ENCODE data around the gene MYH14.

The MYH14 gene

DNA sequence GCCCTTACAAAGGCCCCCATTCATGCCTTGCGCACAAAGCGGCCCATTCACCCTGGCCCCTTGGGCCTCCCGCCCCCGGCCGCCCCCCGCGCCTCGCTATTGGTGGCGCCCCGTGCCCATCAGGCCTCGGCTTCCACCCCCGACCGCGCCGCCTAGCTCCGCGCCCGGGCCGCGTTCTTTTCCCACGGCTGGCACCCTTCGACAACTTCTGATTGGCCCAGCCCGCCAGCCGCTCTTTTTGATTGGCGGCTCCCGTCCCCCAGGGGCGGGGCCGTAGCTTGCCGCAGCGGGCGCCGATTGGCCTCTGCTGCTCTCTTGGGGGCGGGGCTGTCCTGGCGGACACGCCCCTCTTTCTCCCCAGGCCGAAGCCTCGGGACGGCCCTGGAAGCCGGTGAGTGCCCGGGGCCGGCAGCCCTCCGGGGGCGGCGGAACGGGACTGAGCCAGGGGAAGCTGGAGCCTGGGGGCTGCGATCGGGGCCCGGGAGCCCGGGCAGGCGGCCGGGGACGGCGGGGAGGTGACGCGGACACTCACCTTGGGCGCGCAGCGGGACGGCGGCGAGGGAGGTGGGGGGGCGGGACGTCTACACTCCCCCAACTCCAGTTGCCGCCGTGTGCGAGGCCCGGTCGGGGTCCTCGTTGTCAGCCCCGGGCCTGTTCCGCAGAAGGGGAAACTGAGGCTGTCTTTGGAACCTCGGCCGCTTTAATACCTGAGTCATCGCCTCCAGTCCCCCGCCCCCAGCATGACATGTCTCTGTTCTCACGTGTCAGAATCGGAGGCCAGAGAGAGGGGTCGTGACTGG is at the start of gene MYH14:
Gene MYH14 (plus strand): TSS at position 342 of the 800 bp plus-strand sequence. CDS start 6,744 bp downstream, outside the sequence.
- peak; percentile 37 for DNase-seq

DNA sequence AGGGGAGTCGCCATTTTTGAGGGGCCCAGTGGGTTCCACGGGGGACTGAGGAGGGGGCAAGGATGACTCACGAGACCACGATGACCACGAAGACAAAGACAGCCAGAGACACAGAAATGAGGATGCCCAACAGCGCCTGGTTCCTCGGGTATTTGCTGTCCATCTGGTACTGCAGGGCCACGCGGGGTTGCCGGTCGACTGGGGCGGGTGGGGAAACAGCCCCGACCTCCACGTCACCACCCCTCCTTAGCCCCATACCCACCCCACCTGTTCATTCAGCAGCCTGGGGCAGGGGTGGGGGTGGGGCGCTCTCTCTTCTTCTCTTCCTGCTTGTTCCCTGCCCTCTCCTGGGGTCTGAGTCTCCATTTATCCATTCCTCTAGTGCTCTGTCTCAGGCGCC is 48.9 kb upstream of the MYH14 start:
- no peak for DNase-seq

- no peak for DNase-seq
These were observed 47.8 kb upstream of the MYH14 start for GRCh38 chr19:50155520-50156109.

DNA sequence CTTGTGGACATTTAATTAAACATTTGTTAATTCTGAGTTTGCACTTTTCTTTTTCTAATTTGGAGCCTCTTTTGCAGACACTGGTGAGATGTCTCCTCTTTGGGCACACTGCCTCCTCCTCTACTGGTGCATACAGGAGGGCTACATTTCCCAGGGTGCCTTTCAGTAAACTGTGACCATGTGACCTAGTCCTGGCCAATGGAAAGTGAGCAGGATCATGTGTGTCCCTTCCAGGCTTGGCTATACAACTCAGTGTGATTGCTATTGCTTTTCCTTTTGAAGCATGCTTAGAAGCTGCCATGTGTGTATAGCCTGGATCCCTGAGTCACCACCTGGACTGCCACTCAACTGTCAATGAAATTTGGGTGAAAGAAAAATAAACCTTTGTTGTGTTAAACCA is 44.8 kb upstream of the MYH14 start:
- DNase-seq: no peak

DNA sequence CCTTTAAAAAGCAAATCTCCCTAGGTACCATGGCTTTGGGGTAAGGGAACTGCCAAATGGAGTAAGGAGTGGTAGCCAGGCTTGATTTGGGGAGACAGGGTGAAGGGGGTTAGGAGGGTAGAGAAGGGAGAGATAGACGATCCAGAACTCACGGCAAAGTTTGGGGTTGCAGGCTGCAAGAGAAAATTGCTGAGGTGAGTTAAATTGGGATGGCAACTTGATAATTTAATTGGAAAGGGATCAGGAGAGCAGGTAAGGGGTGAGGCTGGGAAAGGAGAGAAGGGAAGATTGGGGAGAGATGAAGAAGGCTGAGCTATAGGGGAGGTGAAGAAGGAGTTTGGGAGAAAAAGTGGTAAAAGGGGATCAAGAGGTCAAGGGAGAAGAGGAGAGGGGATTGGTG is 44.3 kb upstream of the MYH14 start:
- no peak for DNase-seq

- DNase-seq: no peak
These were observed 40.4 kb upstream of the MYH14 start, which contains the start of gene IZUMO2 for GRCh38 chr19:50162988-50163387. Gene IZUMO2 (minus strand): TSS chr19:50163281. CDS start chr19:50163194, 87 bp downstream.

DNA sequence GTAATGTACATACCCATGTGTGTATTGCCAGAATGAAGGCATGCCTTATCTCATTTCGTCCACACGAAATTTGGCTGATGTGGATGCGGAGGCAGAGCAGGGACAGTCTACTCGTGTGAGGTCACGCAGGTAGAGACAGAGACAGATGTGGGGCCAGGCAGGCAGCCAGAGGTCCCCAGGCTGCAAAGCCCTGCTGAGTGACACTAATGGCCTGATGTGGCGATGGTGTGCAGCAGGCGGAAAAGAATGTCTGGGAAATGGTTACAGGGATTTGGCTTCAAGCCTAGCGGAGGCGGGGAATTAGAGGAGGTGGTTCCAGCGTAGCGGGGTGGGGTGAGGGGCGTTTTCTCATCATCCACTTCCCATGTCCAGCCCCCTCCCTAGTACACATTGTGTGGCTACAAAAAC is 36.1 kb upstream of the MYH14 start:
- no peak for DNase-seq

- DNase-seq: no peak
These were observed 31.7 kb upstream of the MYH14 start for GRCh38 chr19:50171752-50172151.

- DNase-seq: no peak
These were observed 30.7 kb upstream of the MYH14 start for GRCh38 chr19:50172726-50173125.

DNA sequence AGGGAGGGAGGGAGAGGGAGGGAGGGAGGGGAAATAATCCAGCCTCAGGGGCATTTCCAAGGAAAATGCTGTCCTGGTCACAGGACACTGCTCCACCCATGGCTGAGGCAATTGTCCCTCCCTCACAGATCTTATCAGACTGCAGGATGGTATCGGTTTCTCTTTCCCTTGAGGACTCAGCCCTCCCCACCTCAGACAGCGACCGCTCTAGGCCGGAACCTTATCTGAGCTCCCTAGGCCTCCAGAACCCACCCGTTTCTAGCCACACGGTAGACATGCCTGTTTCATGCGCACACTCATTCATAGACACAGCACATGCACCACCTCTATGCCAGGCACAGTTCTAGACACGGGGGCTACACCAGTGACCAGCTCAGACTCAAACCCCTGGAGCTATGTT is 30.3 kb upstream of the MYH14 start:
- no peak for DNase-seq

- DNase-seq: no peak
These were observed 29.2 kb upstream of the MYH14 start for GRCh38 chr19:50174100-50174793.

- DNase-seq: no peak
These were observed 27.5 kb upstream of the MYH14 start for GRCh38 chr19:50175924-50176323.

GRCh38 chr19:50176775-50177174 is 26.6 kb upstream of the MYH14 start:
- DNase-seq: no peak

- no peak for DNase-seq
These were observed 25.1 kb upstream of the MYH14 start for GRCh38 chr19:50178320-50178719.

GRCh38 chr19:50178859-50179537 is 24.4 kb upstream of the MYH14 start:
- DNase-seq: no peak

GRCh38 chr19:50181121-50181520 is 22.3 kb upstream of the MYH14 start:
- no peak for DNase-seq

DNA sequence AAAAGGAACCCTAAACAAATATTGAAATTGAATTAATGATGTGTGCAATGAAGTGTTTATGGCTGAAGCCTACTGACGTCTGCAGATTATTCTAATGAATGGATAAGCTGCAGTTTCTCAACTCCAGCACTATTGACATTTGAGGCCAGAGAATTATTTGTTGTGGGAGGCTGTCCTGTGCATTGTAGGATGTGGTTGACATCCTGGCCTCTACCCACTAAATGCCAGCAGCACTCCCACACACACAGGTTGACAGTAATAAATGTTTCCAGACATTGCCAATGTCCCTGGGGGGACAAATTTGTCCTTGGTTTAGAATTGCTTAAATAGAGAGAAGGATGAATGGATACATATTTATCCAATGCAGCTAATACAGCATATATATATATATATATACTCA is 19.2 kb upstream of the MYH14 start:
- DNase-seq: no peak

DNA sequence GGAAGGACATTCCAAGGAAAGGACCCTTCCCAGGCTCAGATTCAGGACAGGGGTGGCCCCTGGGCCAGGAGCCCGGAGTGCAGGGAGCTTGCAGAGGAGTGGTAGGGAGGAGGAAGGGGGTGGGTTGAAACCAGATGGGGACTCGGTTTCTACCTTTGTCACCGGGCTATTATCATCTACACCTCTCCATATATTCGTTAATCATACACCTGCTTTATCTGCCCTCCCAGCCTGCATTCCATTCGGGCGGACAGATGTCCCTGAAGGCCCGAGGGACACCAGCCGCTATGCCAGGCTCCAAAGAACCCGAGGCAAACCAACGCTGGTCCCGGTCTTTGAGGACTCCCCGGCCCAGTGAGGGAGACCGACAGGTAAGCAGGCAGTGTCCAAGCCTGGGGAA is 15.5 kb upstream of the MYH14 start:
- no peak for DNase-seq

DNA sequence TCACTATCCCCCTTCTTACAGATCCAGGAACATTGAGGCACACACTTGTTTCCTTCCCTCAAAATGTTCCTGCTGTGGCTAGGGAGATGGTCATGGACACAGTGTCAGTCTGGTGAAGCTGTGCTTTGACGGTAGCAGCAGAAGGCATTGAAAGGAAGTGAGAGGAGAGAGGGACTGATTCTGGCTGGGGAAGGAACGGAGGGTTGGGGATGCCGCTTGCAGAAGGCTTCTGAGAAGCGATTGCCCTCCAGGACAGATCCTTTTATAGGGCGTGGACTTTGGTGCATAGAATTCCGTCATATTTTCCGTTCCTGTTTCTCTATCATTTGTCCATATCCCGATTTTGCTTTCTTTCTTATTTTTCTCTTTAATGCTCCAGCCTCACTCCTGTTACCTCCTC is 14.1 kb upstream of the MYH14 start:
- no peak for DNase-seq

DNA sequence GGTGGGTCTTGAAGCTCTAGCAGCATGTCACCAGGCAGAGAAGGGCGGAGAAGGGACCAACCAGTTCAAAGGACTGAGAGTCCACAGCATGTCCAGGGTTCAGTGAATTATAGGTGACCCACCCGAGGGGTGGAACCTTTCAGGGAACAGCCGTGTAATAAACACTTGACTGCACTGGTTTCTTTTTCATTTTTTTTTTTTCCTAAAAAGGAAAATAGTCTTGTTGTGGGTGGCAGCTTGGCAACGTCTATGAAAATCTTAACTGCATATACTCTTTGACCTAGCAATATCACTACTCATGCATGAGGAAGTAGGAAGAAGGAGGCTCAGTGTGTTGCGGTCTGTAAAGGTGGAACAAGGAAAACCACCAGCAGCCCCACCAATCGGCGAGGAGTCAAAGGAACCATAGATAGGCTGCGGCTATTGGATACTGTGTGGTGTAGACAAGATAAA is 13.0 kb upstream of the MYH14 start:
- DNase-seq: no peak

DNA sequence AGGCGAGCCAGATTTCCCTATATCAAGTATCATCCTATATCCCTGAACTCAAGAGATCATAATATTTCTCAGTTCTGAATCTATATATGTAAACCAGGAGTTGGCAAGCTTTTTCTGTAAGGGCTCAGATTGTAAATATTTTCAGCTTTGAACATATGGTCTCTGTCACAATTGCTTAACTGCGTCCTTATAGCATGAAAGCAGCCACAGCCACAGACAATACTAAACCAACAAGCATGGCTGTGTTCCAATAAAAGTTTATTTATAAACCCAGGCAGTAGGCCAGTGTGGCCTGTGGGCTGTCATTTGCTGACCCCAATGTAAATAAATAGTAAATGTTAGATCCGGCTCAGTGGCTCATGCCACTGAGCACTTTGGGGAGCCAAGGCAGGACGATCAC is 12.2 kb upstream of the MYH14 start:
- no peak for DNase-seq

DNA sequence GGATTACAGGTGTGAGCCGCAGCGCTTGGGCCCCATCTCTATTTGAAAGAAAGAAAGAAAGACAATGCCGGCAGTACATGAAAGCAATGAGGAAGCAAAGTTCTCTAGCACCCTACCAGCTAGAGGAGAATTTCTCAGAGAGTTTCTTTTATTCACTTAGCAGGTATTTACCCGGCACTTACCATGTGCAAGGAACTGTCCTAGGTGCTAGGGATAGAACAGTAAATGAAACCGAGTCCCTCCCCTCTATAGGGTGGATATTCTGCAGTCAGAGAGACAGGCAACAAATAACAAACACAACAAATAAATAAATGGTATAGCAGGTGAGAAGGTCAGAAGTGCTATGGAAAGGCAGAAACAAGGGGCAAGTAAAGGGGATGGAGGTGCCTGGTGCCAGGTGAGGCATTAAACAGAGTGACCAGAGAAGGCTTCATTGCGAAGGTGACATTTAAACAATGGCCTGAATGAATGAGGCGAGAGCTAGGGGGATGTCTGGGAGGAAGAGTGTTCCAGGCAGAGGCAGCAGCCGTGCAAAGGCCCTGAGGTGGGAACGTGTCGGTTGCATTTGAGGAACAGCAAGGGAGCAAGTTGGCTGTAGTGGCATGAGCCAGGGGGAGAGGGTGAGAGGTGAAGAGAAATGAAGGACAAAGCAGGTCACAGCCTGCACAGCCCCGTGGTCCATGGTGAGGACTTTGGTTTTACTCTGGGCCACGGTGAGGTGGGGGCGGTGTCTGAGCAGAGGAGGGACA is 10.8 kb upstream of the MYH14 start:
- DNase-seq: no peak

DNA sequence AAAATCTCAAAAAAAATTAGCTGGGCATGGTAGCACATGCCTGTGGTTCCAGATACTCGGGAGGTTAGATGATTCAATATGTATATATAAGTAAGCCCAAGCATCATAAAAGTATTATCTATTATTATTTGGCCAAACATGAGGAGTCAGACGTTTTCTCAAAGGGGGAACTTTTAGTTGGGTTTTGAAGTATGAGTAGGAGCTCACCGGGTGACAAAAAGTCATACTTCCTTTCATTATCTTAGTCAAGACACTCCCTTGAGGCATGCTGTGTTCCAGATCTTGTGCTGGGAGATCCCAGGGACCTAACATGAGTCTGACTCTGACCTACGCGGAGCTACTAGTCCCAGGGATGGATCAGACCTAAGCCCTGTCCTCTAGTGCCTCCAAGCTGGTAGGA is 8.2 kb upstream of the MYH14 start:
- no peak for DNase-seq

Data from suppressor macrophage treated with lipopolysaccharide for 4 hours (primary cell).